Caco-2 (cell line): Measurements from ENCODE around the gene ELL2. TPM values are rescaled to one million over a fixed set of nuclear protein-coding genes. Genes with fewer than 3 reads are reported as not detected.
A peak's percentile ranks its signal among the peaks of the same experiment; 100 is the strongest.

ENCODE experiments used
- BruUV-seq: library from RNA; stranded (reverse); fragments of 400-500 nt; replicated peaks from 2 replicates; lab custom pipeline; 2021; lab: Mats Ljungman, UMichigan
- CTCF ChIA-PET: fragments of 300-600 bp; sonication (Branson Sonifier 250); formaldehyde crosslinking; loops from one replicate; lab custom pipeline; 2022; ENCODE audit warnings: antibody characterized with exemption; lab: Charles Lee
- POLR2A ChIA-PET: fragments of 300-600 bp; sonication (Branson Sonifier 250); formaldehyde crosslinking; loops from one replicate; lab custom pipeline; 2022; ENCODE audit warnings: antibody characterized with exemption; lab: Charles Lee
- DNase-seq, 2 experiments: peaks; one replicate each; pipeline versions ENCODE4 v3.0.0 to v3.0.0-alpha.2; 2020 to 2022
- H3K27me3 ChIP-seq: replicated peaks from 2 replicates; pipeline ENCODE4 v1.6.0; 2011; ENCODE audit warnings: low read length; ENCODE audit not compliant: control insufficient read depth, insufficient read depth
- H3K36me3 ChIP-seq: 2 replicates; pipeline ENCODE4 v1.5.1; 2011; ENCODE audit warnings: low read length; ENCODE audit not compliant: control insufficient read depth, insufficient read depth
- H3K4me1 ChIP-seq: fragments of 250-450 bp; sonication (Bioruptor Pico); 2 replicates; pipeline ENCODE4 v1.5.1; 2020; ENCODE audit warnings: mild to moderate bottlenecking
- H3K4me3 ChIP-seq: 2 replicates; pipeline ENCODE4 v1.5.1; 2011; ENCODE audit warnings: low read depth, mild to moderate bottlenecking, control low read depth, low read length
- H3K9me3 ChIP-seq: fragments of 250-450 bp; sonication (Bioruptor Pico); 2 replicates; pipeline ENCODE4 v1.5.1; 2020; ENCODE audit warnings: mild to moderate bottlenecking, moderate library complexity
- H3K27ac Mint-ChIP-seq: one replicate; pipeline ENCODE4 v1.8.0; 2022; ENCODE audit warnings: mixed read lengths; ENCODE audit not compliant: unreplicated experiment
- H3K27me3 Mint-ChIP-seq: one replicate; pipeline ENCODE4 v1.8.0; 2022; ENCODE audit warnings: mixed read lengths; ENCODE audit not compliant: insufficient read depth, unreplicated experiment
- H3K36me3 Mint-ChIP-seq: one replicate; pipeline ENCODE4 v1.8.0; 2022; ENCODE audit warnings: mild to moderate bottlenecking, mixed read lengths; ENCODE audit not compliant: insufficient read depth, unreplicated experiment
- H3K4me1 Mint-ChIP-seq: one replicate; pipeline ENCODE4 v1.8.0; 2022; ENCODE audit warnings: low read depth, mixed read lengths; ENCODE audit not compliant: unreplicated experiment
- H3K4me3 Mint-ChIP-seq: one replicate; pipeline ENCODE4 v1.8.0; 2022; ENCODE audit warnings: mild to moderate bottlenecking, moderate library complexity, mixed read lengths; ENCODE audit not compliant: unreplicated experiment
- H3K9me3 Mint-ChIP-seq: one replicate; pipeline ENCODE4 v1.8.0; 2022; ENCODE audit warnings: mixed read lengths; ENCODE audit not compliant: unreplicated experiment
- CTCF ChIP-seq, 2 experiments: fragments of 200-600 bp in 1 of 2; IDR thresholded peaks; 1 replicate in 1 of 2; 2 replicates in 1 of 2; pipeline versions ENCODE4 v1.5.1 to v1.8.0; 2011 to 2022; ENCODE audit warnings: antibody characterized with exemption in 1 of 2, control low read depth in 1 of 2, inconsistent platforms in 1 of 2, low read depth in 1 of 2, low read length in 1 of 2, mild to moderate bottlenecking in 1 of 2, moderate library complexity in 1 of 2; ENCODE audit not compliant: insufficient read depth in 1 of 2, severe bottlenecking in 1 of 2, unreplicated experiment in 1 of 2
- intact Hi-C: fragments of 100-400 bp; cut with micrococcal nuclease; formaldehyde crosslinking; loops from one replicate; pipeline ENCODE4 v1.10.0; 2022; ENCODE audit not compliant: unreplicated experiment
- total RNA-seq: library from RNA; stranded (reverse); gene quantifications from 2 replicates; pipeline ENCODE4 v1.2.3, GENCODE V29; 2022

Gene ELL2
- total RNA-seq, 1 experiment from 2014 or later: 81.0 TPM

GRCh38 chr5:95878417-95879323 lies 83.0 kb downstream of the ELL2 start:
- H3K9me3 ChIP-seq: no peaks in the 10 kb centered on the region
- H3K4me3 ChIP-seq: no peak overlapping the region
- peak overlapping the region; percentile 80 for H3K27ac Mint-ChIP-seq
- TF ChIP-seq CTCF (IDR thresholded peaks at IDR 0.05; ENCODE audit: insufficient read depth in 1 of 2, low read depth in 1 of 2, low read length in 1 of 2, severe bottlenecking in 1 of 2, unreplicated experiment in 1 of 2): no peak
- no peaks in the 10 kb centered on the region for H3K27me3 Mint-ChIP-seq
- DNase-seq: peak; percentile 72 to 82
- peaks cover 16% of the 10 kb centered on the region for H3K36me3 Mint-ChIP-seq
- H3K9me3 Mint-ChIP-seq: no peaks in the 10 kb centered on the region
- ChIA-PET CTCF (interaction anchor here (0.5 to 2.3 kb wide), 5 partner anchors 14 to 459 kb away, joined by 3 to 9 read pairs (median 4); no protein-coding TSS in a partner anchor), POLR2A (interaction anchor here (1.5 to 1.8 kb wide), 2 partner anchors 14 to 108 kb away, joined by 3 to 10 read pairs; no protein-coding TSS in a partner anchor)
- H3K36me3 ChIP-seq: no peaks in the 10 kb centered on the region
- no TSS peak for BruUV-seq
- H3K4me1 Mint-ChIP-seq: peaks cover 35% of the 10 kb centered on the region
- intact Hi-C loops: loop anchor here (1.0 to 5.0 kb wide), 2 partner anchors 13 to 84 kb away; partner anchors contain the start of gene ELL2
- no peaks in the 10 kb centered on the region for H3K27me3 ChIP-seq
- H3K4me1 ChIP-seq: peaks cover 43% of the 10 kb centered on the region
- H3K4me3 Mint-ChIP-seq: peak overlapping the region; percentile 17

- DNase-seq: no peak
- H3K27ac Mint-ChIP-seq: no peak overlapping the region
- Histone ChIP-seq H3K4me1 (peaks cover 46% of the 10 kb centered on the region), H3K27me3 (no peaks in the 10 kb centered on the region), H3K4me3 (no peak overlapping the region), H3K9me3 (no peaks in the 10 kb centered on the region), H3K36me3 (no peaks in the 10 kb centered on the region)
- POLR2A ChIA-PET: no interaction called here
- no peaks in the 10 kb centered on the region for H3K9me3 Mint-ChIP-seq
- CTCF ChIA-PET: no interaction called here
- peaks cover 25% of the 10 kb centered on the region for H3K4me1 Mint-ChIP-seq
- intact Hi-C loops: loop anchor here (5.0 kb wide), 1 partner anchor 86 kb away; the partner anchor contains the start of gene ELL2
- no TSS peak for BruUV-seq
- TF ChIP-seq CTCF (IDR thresholded peaks at IDR 0.05; ENCODE audit: insufficient read depth in 1 of 2, low read depth in 1 of 2, low read length in 1 of 2, severe bottlenecking in 1 of 2, unreplicated experiment in 1 of 2): no peak
- H3K36me3 Mint-ChIP-seq: peaks cover 8% of the 10 kb centered on the region
- no peaks in the 10 kb centered on the region for H3K27me3 Mint-ChIP-seq
- peak overlapping the region; percentile 33 for H3K4me3 Mint-ChIP-seq
Observed at GRCh38 chr5:95876782-95877181, 84.9 kb downstream of the ELL2 start.

- intact Hi-C loops: no loop called here
- Histone ChIP-seq H3K4me3 (no peak overlapping the region), H3K4me1 (peaks cover 31% of the 10 kb centered on the region), H3K27me3 (no peaks in the 10 kb centered on the region), H3K36me3 (no peaks in the 10 kb centered on the region), H3K9me3 (no peaks in the 10 kb centered on the region)
- Mint-ChIP-seq H3K27ac (no peak overlapping the region), H3K36me3 (peaks cover 5% of the 10 kb centered on the region), H3K4me3 (no peak overlapping the region), H3K27me3 (no peaks in the 10 kb centered on the region), H3K4me1 (peaks cover 20% of the 10 kb centered on the region), H3K9me3 (no peaks in the 10 kb centered on the region)
- no peak for DNase-seq
- ChIA-PET POLR2A (no interaction called here), CTCF (no interaction called here)
- no TSS peak for BruUV-seq
- TF ChIP-seq CTCF (IDR thresholded peaks at IDR 0.05; ENCODE audit: insufficient read depth in 1 of 2, low read depth in 1 of 2, low read length in 1 of 2, severe bottlenecking in 1 of 2, unreplicated experiment in 1 of 2): no peak
Observed at GRCh38 chr5:95874246-95874645, 87.4 kb downstream of the ELL2 start.
